Keratinocyte (primary cell): ENCODE results near the gene CCDC71. TPM values are rescaled to one million over a fixed set of nuclear protein-coding genes. Genes with fewer than 3 reads are reported as not detected.

Experiments
- DNase-seq: peaks from one replicate; pipeline ENCODE4 v3.0.0-alpha.2; 2011; ENCODE audit warnings: low read depth, missing footprints, low spot score
- FAIRE-seq: peaks from 2 replicates; lab custom pipeline; 2011; peaks lifted over from hg19 to GRCh38; lab: Jason Lieb, UNC
- H2AFZ ChIP-seq: 2 replicates; pipeline ENCODE4 v1.6.0; 2012; ENCODE audit warnings: low read length, control low read depth, inconsistent platforms; ENCODE audit not compliant: control insufficient read depth
- H3K27ac ChIP-seq: 2 replicates; pipeline ENCODE4 v1.5.1; 2011; ENCODE audit warnings: low read length; ENCODE audit not compliant: control insufficient read depth, insufficient read depth
- H3K27me3 ChIP-seq: 3 replicates; pipeline ENCODE4 v1.6.0; 2011; ENCODE audit warnings: low read length; ENCODE audit not compliant: control insufficient read depth, insufficient read depth; ENCODE audit errors: extremely low read depth
- H3K36me3 ChIP-seq, 2 experiments: 2 replicates in 1 of 2; 3 replicates in 1 of 2; pipeline ENCODE4 v1.5.1; 2011; ENCODE audit warnings: low read length in 2 of 2, mild to moderate bottlenecking in 1 of 2; ENCODE audit not compliant: control insufficient read depth in 2 of 2, insufficient read depth in 2 of 2; ENCODE audit errors: extremely low read depth in 1 of 2
- H3K4me1 ChIP-seq: 3 replicates; pipeline ENCODE4 v1.5.1; 2011; ENCODE audit warnings: low read length; ENCODE audit not compliant: control insufficient read depth, insufficient read depth; ENCODE audit errors: extremely low read depth
- H3K4me2 ChIP-seq: 3 replicates; pipeline ENCODE4 v1.6.0; 2011; ENCODE audit warnings: low read depth, low read length; ENCODE audit not compliant: control insufficient read depth, insufficient read depth; ENCODE audit errors: extremely low read depth
- H3K4me3 ChIP-seq, 3 experiments: fragments of 200-600 bp in 1 of 3; sonication (generic) in 1 of 3; 2 replicates in 2 of 3; 3 replicates in 1 of 3; pipeline ENCODE4 v1.5.1; 2011 to 2016; ENCODE audit warnings: low read length in 3 of 3, mild to moderate bottlenecking in 3 of 3, control low read depth in 2 of 3, inconsistent platforms in 1 of 3, low read depth in 1 of 3, mixed read lengths in 1 of 3, mixed run types in 1 of 3, moderate library complexity in 1 of 3; ENCODE audit not compliant: control insufficient read depth in 2 of 3, insufficient read depth in 2 of 3; ENCODE audit errors: extremely low read depth in 1 of 3
- H3K79me2 ChIP-seq: 2 replicates; pipeline ENCODE4 v1.6.0; 2012; ENCODE audit warnings: low read length; ENCODE audit not compliant: control insufficient read depth, insufficient read depth
- H3K9ac ChIP-seq: 3 replicates; pipeline ENCODE4 v1.6.0; 2011; ENCODE audit warnings: low read length; ENCODE audit not compliant: control insufficient read depth, insufficient read depth; ENCODE audit errors: extremely low read depth
- H3K9me1 ChIP-seq: 3 replicates; pipeline ENCODE4 v1.6.0; 2011; ENCODE audit warnings: low read length; ENCODE audit not compliant: control insufficient read depth, insufficient read depth; ENCODE audit errors: extremely low read depth
- H3K9me3 ChIP-seq: 2 replicates; pipeline ENCODE4 v1.5.1; 2012; ENCODE audit warnings: low read depth, low read length; ENCODE audit not compliant: control insufficient read depth
- H4K20me1 ChIP-seq: 3 replicates; pipeline ENCODE4 v1.6.0; 2011; ENCODE audit warnings: low read length; ENCODE audit not compliant: control insufficient read depth, insufficient read depth; ENCODE audit errors: extremely low read depth
- EZH2 ChIP-seq: IDR thresholded peaks from one replicate; pipeline ENCODE4 v1.6.1; 2012; ENCODE audit warnings: inconsistent platforms, mild to moderate bottlenecking, low read length, moderate library complexity
- dilution Hi-C: fragments of 300-500 bp; cut with MboI; formaldehyde crosslinking; loops from one replicate; pipeline ENCODE4 v1.7.0; 2020; ENCODE audit warnings: low sequenced_read_pairs; ENCODE audit not compliant: extremely low pct_ligation_motif_present
- polyA plus RNA-seq, 5 experiments: library from polyadenylated mRNA; depleted of rRNA in 3 of 5; stranded (reverse) in 3 of 5; stranded (forward) in 1 of 5; unstranded in 1 of 5; fragments of >200 nt; gene quantifications; 1 replicate in 1 of 5; 2 replicates in 3 of 5; 3 replicates in 1 of 5; pipeline versions ENCODE4 v1.2.1 to v1.2.3, GENCODE V29; 2011 to 2012; ENCODE audit warnings: missing spikeins in 2 of 5, low read depth in 1 of 5, low replicate concordance in 1 of 5
- TF ChIP-seq, protein P1 (sequence below), 3 experiments: IDR thresholded peaks in 1 of 3; conservative IDR thresholded peaks in 1 of 3; optimal IDR thresholded peaks in 1 of 3; 2 replicates in 2 of 3; 3 replicates in 1 of 3; pipeline versions ENCODE3 to v1.5.1; 2011; ENCODE audit warnings: low read length in 3 of 3, mild to moderate bottlenecking in 3 of 3, moderate library complexity in 2 of 3, control low read depth in 1 of 3, inconsistent platforms in 1 of 3; ENCODE audit not compliant: insufficient read depth in 2 of 3; ENCODE audit errors: extremely low read depth in 1 of 3

CCDC71 gene
- polyA plus RNA-seq, 1 donor (not counting 4 experiments of a cell fraction or from before 2014, with no cell fraction given) = 18.8 TPM

DNA sequence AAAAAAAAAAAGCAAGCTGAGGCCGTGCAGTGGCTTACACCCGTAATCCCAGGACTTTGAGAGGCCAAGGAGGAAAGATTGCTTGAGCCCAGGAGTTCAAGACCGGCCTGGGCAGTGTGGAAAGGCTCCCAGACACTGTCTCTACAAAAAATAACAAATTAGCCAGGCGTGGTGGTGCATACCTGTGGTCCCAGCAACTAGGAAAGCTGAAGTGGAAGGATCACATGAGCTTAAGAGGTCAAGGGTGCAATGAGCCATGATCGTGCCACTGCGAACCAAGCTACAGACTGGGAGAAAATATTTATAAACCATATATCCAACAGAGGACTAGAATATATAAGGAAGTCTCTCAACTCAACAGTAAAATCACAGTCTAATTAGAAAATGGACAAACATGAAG, 15.2 kb upstream of the CCDC71 start:
- H3K27me3 ChIP-seq = no peaks in the 10 kb centered on the region
- FAIRE-seq = no peak
- no peak overlapping the region for H2AFZ ChIP-seq
- dilution Hi-C loops = no loop called here
- DNase-seq = no peak
- no peaks in the 10 kb centered on the region for H3K79me2 ChIP-seq
- no peaks in the 10 kb centered on the region for H3K9me3 ChIP-seq
- H3K9me1 ChIP-seq = no peaks in the 10 kb centered on the region
- no peaks in the 10 kb centered on the region for H4K20me1 ChIP-seq
- no peak overlapping the region for H3K9ac ChIP-seq
- H3K4me1 ChIP-seq = no peaks in the 10 kb centered on the region
- no peak for TF ChIP-seq EZH2
- TF ChIP-seq, protein P1, sequence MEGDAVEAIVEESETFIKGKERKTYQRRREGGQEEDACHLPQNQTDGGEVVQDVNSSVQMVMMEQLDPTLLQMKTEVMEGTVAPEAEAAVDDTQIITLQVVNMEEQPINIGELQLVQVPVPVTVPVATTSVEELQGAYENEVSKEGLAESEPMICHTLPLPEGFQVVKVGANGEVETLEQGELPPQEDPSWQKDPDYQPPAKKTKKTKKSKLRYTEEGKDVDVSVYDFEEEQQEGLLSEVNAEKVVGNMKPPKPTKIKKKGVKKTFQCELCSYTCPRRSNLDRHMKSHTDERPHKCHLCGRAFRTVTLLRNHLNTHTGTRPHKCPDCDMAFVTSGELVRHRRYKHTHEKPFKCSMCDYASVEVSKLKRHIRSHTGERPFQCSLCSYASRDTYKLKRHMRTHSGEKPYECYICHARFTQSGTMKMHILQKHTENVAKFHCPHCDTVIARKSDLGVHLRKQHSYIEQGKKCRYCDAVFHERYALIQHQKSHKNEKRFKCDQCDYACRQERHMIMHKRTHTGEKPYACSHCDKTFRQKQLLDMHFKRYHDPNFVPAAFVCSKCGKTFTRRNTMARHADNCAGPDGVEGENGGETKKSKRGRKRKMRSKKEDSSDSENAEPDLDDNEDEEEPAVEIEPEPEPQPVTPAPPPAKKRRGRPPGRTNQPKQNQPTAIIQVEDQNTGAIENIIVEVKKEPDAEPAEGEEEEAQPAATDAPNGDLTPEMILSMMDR (optimal IDR thresholded peaks at IDR 0.05 in 1 of 3, IDR thresholded peaks at IDR 0.05 in 1 of 3, conservative IDR thresholded peaks at IDR 0.05 in 1 of 3; ENCODE audit: extremely low read depth in 1 of 3, insufficient read depth in 2 of 3, low read length in 3 of 3) = no peak
- no peak overlapping the region for H3K27ac ChIP-seq
- H3K4me2 ChIP-seq = no peak overlapping the region
- H3K36me3 ChIP-seq = no peaks in the 10 kb centered on the region
- H3K4me3 ChIP-seq = no peak overlapping the region

DNA sequence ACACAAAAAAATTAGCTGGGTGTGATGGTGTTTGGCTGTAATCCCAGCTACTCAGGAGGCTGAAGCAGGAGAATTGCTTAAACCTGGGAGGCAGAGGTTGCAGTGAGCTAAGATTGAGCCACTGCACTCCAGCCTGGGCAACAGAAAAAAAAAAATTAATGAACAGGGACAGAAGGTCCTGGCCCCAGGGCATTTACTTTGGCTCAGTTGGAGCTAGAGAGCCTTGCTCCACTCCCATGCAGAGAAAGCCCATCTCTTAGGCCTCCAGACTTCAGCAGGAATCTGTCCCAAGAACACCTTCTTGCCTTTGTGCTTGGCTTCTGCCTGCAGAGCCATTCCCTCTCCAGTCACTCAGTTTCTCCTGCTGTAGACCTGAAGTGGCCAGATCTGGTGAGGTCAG, 14.0 kb upstream of the CCDC71 start:
- H3K4me1 ChIP-seq = no peaks in the 10 kb centered on the region
- H3K27me3 ChIP-seq = no peaks in the 10 kb centered on the region
- no peak for FAIRE-seq
- H3K79me2 ChIP-seq = no peaks in the 10 kb centered on the region
- no peaks in the 10 kb centered on the region for H3K9me3 ChIP-seq
- no peak overlapping the region for H3K9ac ChIP-seq
- TF ChIP-seq, protein P1 (optimal IDR thresholded peaks at IDR 0.05 in 1 of 3, IDR thresholded peaks at IDR 0.05 in 1 of 3, conservative IDR thresholded peaks at IDR 0.05 in 1 of 3; ENCODE audit: extremely low read depth in 1 of 3, insufficient read depth in 2 of 3, low read length in 3 of 3) = no peak
- H3K9me1 ChIP-seq = no peaks in the 10 kb centered on the region
- H3K4me2 ChIP-seq = no peak overlapping the region
- dilution Hi-C loops = no loop called here
- H3K36me3 ChIP-seq = peaks cover 0 to 4% of the 10 kb centered on the region in 2 experiments
- H4K20me1 ChIP-seq = no peaks in the 10 kb centered on the region
- no peak overlapping the region for H3K27ac ChIP-seq
- no peak overlapping the region for H2AFZ ChIP-seq
- no peak for DNase-seq
- H3K4me3 ChIP-seq = no peak overlapping the region
